ELF-1 (cell line): ENCODE measurements around the gene MMP17.
A peak's percentile ranks its signal among the peaks of the same experiment; 100 is the strongest.

ENCODE experiments used
- DNase-seq: peaks from one replicate; pipeline ENCODE4 v3.0.0-alpha.2; 2016; ENCODE audit warnings: low read depth, low spot score

MMP17 gene

DNA sequence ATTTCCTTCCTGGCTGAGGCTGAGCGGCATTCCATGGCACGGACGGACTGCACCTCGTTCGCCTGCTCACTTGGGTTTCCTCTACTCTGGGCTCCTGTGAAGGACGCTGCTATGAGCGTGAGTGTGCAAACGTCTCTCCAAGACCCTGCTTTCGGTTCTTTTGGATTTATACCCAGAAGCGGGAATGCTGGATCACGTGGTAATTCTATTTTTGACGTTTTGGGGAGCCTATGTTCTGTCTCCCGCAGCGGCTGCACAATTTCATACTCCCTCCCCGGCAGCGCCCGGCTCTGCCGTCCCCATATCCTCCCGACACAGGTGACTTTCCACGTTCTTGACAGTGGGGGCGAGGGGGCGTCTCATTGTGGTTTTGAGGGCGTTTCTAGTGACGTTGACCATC, 20.6 kb downstream of the MMP17 start:
- DNase-seq: no peak

DNA sequence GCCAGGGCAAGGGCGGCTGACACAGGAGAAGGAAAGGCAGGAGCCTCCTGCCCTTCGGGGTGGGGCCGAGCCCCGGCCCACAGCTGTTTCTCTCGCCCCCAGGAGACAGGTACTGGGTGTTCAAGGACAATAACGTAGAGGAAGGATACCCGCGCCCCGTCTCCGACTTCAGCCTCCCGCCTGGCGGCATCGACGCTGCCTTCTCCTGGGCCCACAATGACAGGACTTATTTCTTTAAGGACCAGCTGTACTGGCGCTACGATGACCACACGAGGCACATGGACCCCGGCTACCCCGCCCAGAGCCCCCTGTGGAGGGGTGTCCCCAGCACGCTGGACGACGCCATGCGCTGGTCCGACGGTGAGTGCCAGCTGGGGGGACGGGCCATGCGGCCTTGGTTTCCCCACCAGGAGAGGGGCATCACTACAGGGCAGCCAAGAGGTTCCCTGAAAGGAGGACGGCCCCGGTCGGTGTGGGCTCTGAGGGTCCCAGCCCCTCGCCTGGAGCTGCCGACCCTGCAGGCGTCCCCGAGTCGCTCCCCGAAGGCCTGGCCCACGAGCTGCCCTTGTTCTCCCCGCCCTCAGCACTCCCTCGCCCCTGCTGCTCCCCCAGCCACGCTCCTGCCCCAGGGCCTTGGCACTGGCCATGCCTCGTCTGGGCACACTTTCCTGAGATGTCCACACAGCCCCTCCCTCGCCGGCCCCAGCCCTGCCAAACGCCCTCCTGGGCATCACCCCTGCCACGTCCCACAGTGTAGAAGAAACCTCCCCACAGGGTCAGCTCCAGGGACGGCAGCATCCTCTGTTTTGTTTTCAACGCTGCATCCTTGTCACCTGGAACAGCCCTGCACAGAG, 21.7 kb downstream of the MMP17 start:
- no peak for DNase-seq

DNA sequence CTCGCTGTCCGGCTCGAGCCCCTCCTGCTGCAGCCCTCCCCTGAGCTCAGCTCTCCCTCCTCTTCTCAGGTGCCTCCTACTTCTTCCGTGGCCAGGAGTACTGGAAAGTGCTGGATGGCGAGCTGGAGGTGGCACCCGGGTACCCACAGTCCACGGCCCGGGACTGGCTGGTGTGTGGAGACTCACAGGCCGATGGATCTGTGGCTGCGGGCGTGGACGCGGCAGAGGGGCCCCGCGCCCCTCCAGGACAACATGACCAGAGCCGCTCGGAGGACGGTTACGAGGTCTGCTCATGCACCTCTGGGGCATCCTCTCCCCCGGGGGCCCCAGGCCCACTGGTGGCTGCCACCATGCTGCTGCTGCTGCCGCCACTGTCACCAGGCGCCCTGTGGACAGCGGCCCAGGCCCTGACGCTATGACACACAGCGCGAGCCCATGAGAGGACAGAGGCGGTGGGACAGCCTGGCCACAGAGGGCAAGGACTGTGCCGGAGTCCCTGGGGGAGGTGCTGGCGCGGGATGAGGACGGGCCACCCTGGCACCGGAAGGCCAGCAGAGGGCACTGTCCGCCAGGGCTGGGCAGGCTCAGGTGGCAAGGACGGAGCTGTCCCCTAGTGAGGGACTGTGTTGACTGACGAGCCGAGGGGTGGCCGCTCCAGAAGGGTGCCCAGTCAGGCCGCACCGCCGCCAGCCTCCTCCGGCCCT, 22.8 kb downstream of the MMP17 start:
- DNase-seq: no peak

DNA sequence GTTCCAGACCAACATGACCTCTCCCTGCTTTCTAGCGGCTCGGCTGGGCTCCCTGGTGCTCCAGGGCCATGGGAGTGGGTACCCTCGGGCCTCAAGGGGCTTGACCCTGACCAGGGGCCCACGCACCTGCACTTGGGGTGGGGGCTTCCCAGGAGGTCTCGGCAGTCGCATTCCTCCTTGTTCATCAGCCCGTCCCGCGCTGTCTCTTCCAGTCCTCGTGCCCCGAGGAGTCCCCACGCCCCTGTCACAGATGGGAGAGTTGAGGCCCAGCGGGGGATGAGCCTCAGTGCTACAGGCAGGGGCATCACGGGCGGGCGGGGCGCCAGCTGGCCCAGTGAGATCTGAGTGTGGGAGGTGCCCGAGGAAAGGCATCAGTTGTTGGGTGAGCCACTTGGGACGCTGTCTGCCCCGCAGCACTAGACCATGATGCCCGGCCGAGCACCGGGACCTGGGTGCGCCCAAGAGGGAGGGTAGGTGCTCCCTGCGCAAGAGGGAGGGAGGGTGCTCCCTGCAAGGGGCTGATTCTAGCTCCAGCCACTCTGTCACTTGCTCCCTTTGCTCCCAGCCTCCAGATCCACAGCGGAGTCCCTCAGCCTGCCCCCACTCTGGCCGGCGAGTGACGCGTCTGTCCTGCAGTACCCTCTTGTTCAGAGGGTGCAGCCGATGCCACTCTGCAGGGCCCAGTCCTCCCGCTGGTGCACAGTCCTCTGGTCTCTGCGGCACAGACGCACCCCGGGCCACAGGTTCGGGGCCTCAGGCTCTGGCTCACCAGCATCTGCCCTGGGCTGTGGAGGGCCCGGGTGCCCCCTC, 23.8 kb downstream of the MMP17 start:
- DNase-seq: no peak

DNA sequence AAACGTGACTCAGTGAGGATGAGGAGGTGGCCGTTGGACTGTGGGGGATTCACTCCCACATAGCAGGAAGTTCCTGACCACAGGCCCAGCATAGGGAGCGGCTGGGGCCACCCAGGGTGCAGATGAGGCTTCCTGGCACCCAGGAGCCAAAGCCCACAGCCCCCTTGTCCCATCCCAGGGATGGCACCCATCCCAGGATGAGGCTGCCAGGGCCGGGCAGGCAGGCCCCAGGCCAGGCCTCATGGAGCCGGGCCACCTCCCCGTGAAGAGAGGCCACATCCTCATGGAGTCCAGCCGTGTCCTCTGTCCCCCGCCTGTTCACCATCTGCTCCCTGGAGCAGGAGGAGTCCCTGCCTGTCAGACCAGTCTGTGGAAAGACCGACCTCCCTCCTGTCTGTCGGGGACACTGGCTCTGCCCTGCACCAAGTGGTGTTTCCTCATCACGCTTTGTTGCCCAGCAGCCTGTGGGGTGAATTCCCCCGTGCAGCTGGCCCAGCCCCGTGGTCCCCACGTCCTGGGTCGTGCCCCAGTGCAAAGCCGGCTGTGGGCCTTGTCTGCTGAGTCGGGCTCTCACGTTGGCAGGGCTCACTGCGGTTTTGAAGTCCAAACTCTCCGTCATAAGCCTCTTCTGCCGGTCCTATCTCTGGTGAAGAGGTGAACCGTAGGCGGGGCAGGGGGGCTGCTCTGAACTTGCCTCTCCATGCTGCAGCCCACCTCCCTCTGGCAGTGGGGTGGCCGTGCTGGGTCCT, 24.5 kb downstream of the MMP17 start:
- DNase-seq: no peak

DNA sequence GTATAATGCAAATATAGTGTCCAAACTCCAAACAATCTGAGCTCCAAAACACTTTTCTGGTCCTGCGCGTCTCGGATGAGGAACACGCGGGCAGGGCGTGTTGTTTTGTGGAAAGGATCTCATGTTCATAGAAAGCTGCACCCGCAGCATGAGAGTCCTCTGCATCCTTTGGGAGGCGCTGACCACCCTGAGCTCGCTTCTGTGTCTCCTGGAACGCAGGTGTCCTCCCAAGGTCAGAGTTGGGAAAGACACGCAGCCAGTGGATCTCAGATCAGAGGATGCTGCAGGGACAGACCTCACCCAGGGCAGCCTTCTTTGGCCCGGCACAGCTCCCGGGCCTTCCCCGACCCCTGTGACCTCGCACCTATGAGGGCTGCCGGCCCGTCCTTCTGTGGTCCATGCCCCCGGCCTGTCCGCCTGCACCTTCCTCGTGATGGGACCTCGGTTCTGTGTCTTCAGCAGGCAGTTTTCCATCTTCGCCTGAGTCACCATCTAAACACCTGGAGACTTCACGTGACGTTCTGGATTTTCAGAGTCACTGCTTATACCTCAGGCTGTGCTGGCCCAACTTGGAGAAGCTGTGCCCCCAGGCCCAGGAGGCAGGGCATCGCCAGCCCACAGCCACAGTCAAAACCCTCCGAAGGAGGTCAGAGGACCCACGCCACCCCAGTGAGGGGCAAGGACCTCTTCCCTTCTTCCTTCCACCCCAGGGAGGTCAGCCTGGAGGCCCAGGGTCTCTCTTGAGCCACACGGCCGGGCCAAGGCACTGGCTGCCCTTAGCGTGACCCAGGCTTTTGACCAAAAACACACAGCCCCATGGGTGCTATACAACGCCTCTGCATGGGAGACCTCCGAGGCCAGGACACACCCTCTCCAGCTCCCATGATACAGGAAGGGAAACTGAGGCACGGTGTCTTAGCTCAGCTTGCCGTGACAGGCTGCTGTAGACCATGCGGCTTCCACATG, 25.9 kb downstream of the MMP17 start:
- DNase-seq: no peak

DNA sequence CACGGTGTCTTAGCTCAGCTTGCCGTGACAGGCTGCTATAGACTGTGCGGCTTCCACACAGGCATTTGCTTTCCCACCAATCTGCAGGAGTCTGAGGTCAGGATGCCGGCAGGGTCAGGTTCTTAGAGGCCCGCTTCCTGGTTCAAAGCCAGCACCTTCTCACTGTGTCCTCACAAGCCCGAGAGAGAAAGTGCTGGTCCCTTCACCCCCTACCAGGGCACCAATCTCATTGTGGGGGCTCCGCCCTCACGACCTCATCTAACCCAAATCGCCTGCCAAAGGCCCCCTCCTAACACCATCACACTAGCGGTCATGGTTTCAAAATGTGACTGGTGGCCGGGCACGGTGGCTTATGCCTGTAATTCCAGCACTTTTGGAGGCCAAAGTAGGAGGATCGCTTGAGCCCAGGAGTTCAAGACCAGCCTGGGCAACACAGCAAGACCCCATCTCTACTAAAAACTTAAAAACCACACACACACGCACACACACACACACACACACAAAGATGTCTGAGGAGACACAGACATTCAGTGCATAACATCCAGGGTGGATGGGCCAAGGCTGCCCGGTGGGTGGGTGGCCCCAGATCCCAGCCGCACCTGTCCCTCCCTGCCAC, 26.8 kb downstream of the MMP17 start:
- DNase-seq: no peak

DNA sequence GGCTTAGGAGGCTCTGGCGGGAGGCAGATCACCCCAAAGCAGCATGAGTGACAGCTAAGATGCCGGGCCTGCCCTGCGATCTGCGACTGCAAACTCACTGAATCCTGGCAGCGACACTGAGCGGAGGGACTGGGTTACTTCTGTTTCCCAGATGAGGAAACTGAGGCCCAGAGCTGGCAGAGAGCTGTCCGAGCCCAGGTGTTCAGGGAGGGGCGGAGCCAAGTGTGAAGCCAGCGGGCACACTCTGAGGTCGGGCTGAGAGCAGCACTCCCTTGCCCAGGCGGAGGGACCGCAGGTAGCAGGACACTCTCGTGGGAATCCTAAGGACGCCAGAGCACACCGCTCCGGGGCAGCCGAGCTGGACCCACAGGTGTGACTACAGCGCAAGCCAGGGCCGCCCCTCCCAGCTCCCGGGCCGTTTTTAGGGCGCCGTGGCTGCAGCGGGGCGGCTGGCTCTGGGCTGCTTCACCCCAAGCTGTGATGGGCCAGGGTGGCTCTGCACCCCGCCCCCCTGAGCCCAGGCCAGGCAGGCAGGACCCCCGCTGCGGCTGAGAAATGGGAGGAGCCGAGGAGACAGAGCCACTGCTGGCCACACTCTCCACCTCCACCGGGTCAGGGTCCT, 27.4 kb downstream of the MMP17 start:
- DNase-seq: peak; percentile 49

DNA sequence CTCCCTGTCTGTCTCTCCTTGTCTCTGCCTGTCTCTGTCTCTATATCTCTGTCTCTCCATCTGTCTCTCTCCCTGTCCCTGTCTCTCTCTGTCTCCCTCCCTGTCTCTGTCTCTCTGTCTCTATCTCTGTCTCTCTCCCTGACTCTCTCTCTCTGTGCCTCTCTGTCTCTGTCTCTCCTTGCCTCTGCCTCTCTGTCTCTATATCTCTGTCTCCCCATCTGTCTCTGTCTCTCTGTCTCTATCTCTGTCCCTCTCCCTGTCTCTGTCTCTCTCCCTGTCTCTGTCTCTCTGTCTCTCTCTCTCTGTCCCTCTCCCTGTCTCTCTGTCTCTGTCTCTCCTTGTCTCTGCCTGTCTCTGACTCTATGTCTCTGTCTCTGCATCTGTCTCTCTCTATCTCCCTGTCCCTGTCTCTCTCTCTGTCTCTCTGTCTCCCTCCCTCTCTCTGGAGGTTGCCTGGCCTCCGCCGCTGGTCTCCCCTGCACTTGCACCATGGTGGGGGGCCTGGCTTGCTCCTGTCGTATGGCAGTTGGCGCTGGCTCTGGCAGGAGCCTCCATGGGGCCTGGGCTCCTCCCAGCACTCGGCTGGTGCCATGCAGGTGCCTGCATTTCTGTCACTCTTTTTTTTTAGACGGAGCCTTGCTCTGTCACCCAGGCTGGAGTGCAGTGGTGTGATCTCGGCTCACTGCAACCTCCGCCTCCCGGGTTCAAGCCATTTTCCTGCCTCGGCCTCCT, 28.3 kb downstream of the MMP17 start:
- DNase-seq: no peak

DNA sequence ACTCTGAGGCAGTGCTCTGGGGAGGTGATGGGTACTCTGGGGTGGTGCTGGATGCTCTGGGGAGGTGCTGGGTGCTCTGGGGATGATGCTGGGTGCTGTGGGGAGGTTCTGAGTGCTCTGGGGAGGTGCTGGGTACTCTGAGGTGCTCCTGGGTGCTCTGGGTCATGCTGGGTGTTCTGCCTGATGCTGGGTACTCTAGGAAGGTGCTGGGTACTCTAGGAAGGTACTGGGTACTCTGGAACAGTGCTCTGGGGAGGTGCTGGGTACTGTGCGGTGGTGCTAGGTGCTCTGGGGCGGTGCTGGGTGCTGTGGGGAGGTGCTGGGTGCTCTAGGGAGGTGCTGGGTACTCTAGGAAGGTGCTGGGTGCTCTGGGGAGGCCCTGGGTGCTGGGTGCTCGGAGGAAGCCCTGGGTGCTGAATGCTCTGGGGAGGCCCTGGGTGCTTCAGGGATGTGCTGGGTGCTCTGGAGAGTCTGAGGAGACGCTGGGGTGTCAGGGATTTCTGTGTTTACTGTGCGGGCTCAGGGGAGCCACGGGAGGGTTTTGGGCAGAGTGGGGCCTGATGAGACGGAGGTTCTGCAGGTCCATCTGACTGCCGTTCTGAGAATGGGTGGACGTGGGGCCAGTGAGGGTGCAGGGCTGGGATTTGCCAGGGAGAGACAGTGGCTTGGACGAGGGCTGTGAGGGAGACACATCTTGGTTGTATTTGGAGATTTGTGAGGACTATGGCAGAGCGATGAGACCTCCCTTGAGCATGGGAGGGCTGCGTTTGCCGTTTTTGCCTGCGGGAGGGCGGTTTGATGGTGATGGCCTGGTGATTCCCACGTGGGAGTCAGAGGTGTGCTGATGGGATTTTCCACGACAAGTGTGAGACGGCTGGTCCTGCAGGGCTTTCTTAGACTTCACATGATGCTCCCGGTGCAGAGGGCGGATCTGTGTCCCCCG, 30.0 kb downstream of the MMP17 start:
- no peak for DNase-seq

DNA sequence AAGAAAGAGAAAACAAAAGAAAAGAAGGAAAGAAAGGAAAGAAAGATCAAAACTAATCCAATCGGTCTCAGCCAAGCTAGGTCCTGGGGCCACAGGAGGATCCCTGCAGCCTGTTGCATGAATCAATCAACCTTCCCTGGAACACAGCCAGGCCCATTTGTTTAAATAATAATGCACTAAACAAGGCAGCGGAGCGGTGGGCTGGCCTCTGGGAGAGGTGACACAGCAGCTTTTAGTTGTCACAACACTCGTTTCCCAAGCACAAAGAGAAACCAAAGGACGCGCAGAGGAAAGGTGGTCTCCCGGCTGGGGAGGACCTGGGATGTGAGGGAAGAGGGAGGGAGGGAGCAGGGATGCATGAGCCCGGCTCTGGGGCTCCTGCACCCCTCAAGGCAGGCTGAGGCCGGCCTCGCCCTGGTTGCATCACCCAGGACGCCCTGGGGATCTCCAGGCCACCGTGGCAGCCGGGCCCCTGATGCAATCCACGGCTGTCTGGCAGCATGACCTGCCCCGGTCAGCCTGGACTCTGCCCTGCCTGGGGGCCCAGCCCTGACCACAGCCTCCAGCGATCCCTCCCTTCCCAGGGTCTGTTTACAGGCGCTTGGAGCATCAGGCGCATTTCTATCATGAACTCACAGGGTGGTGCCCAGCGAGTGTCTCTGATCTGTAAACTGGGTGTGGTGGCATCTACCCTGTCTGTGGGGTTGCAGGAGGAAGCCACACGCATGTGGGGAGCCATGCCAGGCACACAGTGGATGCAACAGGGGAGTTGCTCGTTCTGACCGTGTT, 32.5 kb downstream of the MMP17 start:
- DNase-seq: peak; percentile 96

DNA sequence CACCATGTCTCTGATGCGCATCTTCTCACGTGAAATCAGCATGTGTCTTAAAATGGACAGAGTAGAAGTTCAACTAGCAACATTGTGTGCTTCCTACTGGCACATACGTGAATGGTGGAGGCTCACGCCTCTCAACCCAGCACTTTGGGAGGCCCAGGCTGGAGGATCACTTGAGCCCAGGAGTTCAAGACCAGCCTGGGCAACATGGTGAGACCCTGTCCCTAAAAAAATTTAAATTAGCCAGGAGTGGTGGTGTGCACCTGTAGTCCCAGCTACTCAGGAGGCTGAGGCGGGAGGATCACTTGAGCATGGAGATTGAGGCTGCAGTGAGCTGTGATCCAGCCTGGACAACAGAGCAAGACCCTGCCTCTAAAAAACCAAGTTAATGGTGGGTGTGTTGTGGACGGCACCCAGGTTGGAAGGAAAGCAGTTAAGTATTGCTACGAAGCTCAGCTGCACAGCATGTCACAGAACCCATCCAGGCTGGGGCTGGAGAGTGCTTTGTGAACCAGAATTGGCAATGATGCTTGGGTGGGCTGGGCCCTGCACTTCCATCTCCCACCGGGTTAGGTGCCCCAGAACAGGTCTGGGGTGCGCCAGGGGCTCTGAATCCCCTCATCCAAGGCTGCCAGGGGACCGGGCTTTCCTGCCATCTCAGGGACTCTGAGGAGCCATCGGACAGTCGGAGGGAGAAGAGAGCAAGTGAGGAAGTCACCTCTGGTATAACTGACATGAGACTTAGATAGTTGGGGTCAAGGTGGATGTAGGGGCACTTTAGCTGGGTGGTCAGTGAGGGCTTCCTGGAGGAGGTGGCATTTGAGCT, 33.3 kb downstream of the MMP17 start:
- DNase-seq: no peak

DNA sequence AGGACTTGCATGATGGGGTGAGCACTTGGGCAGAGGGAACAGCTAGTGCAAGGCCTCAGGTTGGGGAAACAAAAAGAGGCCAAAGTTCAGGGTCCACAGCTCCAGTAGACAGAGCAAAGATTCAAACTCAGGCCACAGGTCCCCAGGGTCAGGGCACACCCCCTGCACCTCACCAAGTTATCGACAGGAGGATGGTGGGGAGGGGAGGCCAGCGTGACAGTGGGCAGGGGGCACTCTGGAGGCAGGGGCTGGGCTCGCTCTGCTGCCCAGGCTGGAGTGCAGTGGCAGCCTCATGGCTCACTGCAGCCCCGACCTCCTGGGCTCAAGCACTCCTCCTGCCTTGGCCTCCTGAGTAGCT, 33.9 kb downstream of the MMP17 start:
- DNase-seq: no peak

DNA sequence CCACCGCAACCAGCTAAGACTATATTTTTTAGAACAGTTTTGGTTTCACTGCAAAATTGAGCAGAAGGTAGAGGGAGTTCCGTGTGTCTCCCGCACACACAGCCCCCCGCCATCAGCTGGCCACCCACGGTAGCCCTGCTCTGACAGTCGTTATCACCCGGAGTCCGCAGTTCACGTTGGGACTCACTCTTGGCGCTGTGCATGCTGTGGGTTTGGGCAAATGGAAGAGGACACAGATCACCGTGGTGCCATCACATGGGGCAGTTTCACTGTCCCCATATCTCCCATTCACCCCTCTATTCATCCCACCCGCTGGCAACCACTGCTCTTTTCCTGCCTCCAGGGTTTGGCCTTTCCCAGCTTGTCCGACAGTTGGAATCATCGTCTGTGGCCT, 34.4 kb downstream of the MMP17 start:
- DNase-seq: no peak

DNA sequence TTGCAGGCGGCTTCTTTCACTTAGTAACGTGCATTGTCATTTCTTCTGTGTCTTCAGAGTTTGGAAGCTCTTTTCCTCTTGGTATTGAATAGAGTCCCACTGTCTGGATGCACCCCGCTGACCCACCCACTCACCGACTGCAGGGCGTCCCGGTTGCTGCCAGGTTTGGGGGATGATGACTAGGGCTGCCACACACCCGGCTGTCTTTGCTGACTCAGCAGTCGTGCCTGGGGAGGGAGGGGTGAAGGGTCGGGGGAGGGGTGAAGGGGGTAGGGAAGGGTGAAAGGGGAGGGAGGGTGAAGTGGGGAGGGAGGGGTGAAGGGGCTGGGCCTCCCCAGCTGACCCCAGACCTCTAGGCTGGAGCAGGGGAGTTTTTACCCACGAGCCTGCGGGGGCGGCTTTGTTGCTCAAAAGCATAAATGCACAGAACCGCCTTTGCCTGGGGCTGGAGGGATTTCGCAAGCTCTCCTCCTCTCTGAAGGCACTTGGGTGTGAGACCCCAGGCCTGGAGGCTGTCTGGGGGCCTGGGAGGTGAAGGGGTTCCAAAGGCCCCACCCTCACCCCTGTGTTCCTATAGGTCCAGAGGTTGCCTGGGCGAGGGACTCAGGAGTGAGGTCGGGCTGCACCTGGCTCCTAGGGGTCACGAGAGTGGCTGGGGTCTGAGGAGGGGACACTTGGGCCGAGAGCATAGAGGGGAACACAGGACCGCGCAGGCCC, 35.0 kb downstream of the MMP17 start:
- no peak for DNase-seq
